ENCODE measurements around the gene TDRD6.

DNA sequence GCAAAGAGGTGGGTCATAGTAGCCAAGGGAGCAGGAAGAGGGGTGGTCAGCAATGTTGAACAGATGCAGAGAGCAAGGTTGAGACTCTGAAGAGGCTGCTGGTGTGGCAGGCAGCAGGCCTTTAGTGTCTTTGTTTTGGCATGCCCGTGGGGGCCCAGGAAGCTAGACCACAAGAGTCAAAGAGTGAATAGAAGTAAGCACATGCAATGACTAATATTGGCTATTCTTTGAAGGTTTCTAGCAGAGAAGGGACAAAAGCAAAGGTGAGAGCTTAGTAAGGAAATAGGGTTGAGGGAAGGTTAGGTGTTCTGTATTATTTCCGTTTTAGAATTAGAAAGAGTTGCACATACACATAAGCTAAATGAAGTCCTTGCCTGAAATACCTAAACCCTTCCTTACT lies 18.8 kb downstream of the TDRD6 start:
- TF ChIP-seq CTCF (IDR thresholded peaks at IDR 0.05) (no peak), EP300 (IDR thresholded peaks at IDR 0.05) (no peak)

Measured in ovary (tissue), 3 donors.